ENCODE data around the gene DNER.

DNA sequence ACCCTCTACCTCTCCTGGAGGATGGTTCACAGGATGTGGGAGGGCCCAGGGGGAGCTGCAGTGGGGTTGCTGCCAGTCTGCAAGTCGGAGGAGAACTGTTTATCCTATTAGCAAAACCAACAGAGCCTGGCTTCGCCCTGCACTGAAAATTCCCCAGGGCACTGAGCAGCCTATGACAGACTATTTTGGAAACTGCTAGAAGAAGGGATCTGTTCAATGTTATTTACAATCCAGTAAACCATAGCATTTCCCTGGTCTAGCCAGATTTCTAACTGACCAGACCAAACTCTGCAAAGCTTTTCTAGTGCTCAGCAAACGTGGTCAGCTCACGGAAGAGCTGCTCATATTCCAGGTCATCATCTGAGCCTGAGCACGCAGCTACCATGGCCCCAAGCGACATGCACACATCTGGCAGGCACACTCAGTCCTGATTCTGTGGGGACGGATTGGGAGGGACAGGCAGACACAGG is 378.4 kb downstream of the DNER start:
- TF ChIP-seq RFX5 (IDR thresholded peaks at IDR 0.05; ENCODE audit: low read length) (no peak), POLR2AphosphoS5 (IDR thresholded peaks at IDR 0.05; ENCODE audit: low read depth, low read length) (no peak), TCF12 (IDR thresholded peaks at IDR 0.05) (no peak), NFIC (IDR thresholded peaks at IDR 0.05; ENCODE audit: borderline replicate concordance) (no peak), IRF3 (IDR thresholded peaks at IDR 0.05; ENCODE audit: low read depth, low read length) (no peak), SMC3 (IDR thresholded peaks at IDR 0.05; ENCODE audit: low read depth, low read length) (no peak), EP300 (IDR thresholded peaks at IDR 0.05; ENCODE audit: borderline replicate concordance in 1 of 2, low read depth in 1 of 2, low read length in 1 of 2) (peak in 1 of 2 experiments; percentile 52; a peak in 1 of 4 replicates)
- TF ChIP-seq, protein P1, sequence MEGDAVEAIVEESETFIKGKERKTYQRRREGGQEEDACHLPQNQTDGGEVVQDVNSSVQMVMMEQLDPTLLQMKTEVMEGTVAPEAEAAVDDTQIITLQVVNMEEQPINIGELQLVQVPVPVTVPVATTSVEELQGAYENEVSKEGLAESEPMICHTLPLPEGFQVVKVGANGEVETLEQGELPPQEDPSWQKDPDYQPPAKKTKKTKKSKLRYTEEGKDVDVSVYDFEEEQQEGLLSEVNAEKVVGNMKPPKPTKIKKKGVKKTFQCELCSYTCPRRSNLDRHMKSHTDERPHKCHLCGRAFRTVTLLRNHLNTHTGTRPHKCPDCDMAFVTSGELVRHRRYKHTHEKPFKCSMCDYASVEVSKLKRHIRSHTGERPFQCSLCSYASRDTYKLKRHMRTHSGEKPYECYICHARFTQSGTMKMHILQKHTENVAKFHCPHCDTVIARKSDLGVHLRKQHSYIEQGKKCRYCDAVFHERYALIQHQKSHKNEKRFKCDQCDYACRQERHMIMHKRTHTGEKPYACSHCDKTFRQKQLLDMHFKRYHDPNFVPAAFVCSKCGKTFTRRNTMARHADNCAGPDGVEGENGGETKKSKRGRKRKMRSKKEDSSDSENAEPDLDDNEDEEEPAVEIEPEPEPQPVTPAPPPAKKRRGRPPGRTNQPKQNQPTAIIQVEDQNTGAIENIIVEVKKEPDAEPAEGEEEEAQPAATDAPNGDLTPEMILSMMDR (IDR thresholded peaks at IDR 0.05) = no peak
